Measurements from ENCODE around the gene FOXK2. TPM values are rescaled to one million over a fixed set of nuclear protein-coding genes. Genes with fewer than 3 reads are reported as not detected.

Gene FOXK2
- total and polyA plus RNA-seq, 2 of the 8 experiments (the other 6 are each of a cell fraction or from before 2014, with no cell fraction given), result 34.7 to 64.9 TPM

GRCh38 chr17:82639628-82640027, 120.1 kb downstream of the FOXK2 start:
- FAIRE-seq, result no peak
- no peak for TF ChIP-seq RBBP5 (IDR thresholded peaks at IDR 0.05; ENCODE audit: borderline replicate concordance, low read depth, low read length)
- no peak for TF ChIP-seq YY1 (IDR thresholded peaks at IDR 0.05; ENCODE audit: low read depth, low read length)
- TF ChIP-seq CREB1 (IDR thresholded peaks at IDR 0.05), result no peak
- no peak for TF ChIP-seq POU5F1 (IDR thresholded peaks at IDR 0.05; ENCODE audit: low read depth, low read length)
- no peak for TF ChIP-seq RAD21 (IDR thresholded peaks at IDR 0.05 in 1 of 2, conservative IDR thresholded peaks at IDR 0.05 in 1 of 2; ENCODE audit: low read depth in 2 of 2, low read length in 2 of 2)
- TF ChIP-seq E2F6 (IDR thresholded peaks at IDR 0.05), result no peak

More at GRCh38 chr17:82639628-82640027, 120.1 kb downstream of the FOXK2 start:
- H2BK5ac ChIP-seq (ENCODE audit: low read depth, low read length), result peak overlapping the region; percentile 60; the same call in 1 of the 2 replicates
- DNase-seq (ENCODE audit: low read depth in 1 of 2, low spot score in 2 of 2), result no peak
- H3K27ac ChIP-seq (ENCODE audit: low read depth, low read length), result no peak overlapping the region
- H3K79me1 ChIP-seq (ENCODE audit: low read depth, low read length), result peaks cover 5% of the 10 kb centered on the region
- H2AFZ ChIP-seq (ENCODE audit: low read length), result no peak overlapping the region
- no peak overlapping the region for H3K4me3 ChIP-seq (ENCODE audit: extremely low read depth in 1 of 4, insufficient read depth in 2 of 4, low read depth in 3 of 4, low read length in 4 of 4)
- H3K79me2 ChIP-seq (ENCODE audit: control insufficient read depth in 1 of 2, insufficient read depth in 2 of 2, low read length in 2 of 2), result peaks cover 18 to 84% of the 10 kb centered on the region in 2 experiments
- H2AK5ac ChIP-seq (ENCODE audit: low read depth, low read length), result no peak overlapping the region
- 90% methylated on average over 11 of the region's 14 CpGs; no CpG with 5 or more reads in 1 of the 2 experiments for WGBS, 2 experiments (ENCODE audit: extremely low coverage in 1 of 2, insufficient coverage in 1 of 2, insufficient read length in 1 of 2, insufficient replicate concordance in 2 of 2, low coverage in 1 of 2, low lambda C conversion rate in 2 of 2, missing lambda C conversion rate in 1 of 2)
- no peak overlapping the region for H2BK12ac ChIP-seq (ENCODE audit: low read depth, low read length)
- H3K27me3 ChIP-seq (replicated peaks in 1 of 4; ENCODE audit: control insufficient read depth in 3 of 4, extremely low read depth in 1 of 4, insufficient read depth in 3 of 4, low read length in 3 of 4), result no peaks in the 10 kb centered on the region
- no peak overlapping the region for H3K18ac ChIP-seq (ENCODE audit: extremely low read depth, low read length)
- no peak overlapping the region for H2BK15ac ChIP-seq (ENCODE audit: low read length)
- ChIA-PET CTCF (ENCODE audit: partially characterized antibody) (interaction anchor here (1.1 to 1.2 kb wide), 2 partner anchors 25 to 28 kb away, joined by 3 to 6 read pairs; no protein-coding TSS in a partner anchor), POLR2A (ENCODE audit: partially characterized antibody) (interaction anchor here (1.2 kb wide), 1 partner anchor 24 kb away, joined by 3 read pairs; no protein-coding TSS in a partner anchor)
- no peak overlapping the region; the same call in none of the 2 replicates for H4K8ac ChIP-seq (ENCODE audit: extremely low read depth, insufficient read depth, low read length)
- no peak overlapping the region for H3K23ac ChIP-seq (ENCODE audit: insufficient read length)
- H3K36me3 ChIP-seq (ENCODE audit: control insufficient read depth in 2 of 4, insufficient read depth in 4 of 4, low read length in 3 of 4), result peaks cover 15 to 42% (median 21%) of the 10 kb centered on the region in 4 experiments; a peak in 7 of 8 replicates
- H4K20me1 ChIP-seq (replicated peaks in 1 of 2; ENCODE audit: control insufficient read depth in 1 of 2, insufficient read depth in 2 of 2, low read length in 2 of 2), result peaks cover 19 to 24% of the 10 kb centered on the region in 2 experiments
- no peak overlapping the region for H3K9ac ChIP-seq (replicated peaks in 1 of 4; ENCODE audit: extremely low read depth in 1 of 4, low read depth in 3 of 4, low read length in 3 of 4)
- no peak overlapping the region for H3K4me2 ChIP-seq (ENCODE audit: insufficient read depth in 1 of 2, low read depth in 2 of 2, low read length in 2 of 2)
- H4K91ac ChIP-seq (replicated peaks; ENCODE audit: insufficient read length, low read length), result no peak overlapping the region
- no peaks in the 10 kb centered on the region for H3K9me3 ChIP-seq (ENCODE audit: insufficient read depth in 2 of 2, low read depth in 1 of 2, low read length in 1 of 2)
- no peak overlapping the region for H3K56ac ChIP-seq (replicated peaks; ENCODE audit: insufficient read length, low read depth, low read length)
- no peak overlapping the region for H3K14ac ChIP-seq (ENCODE audit: insufficient read length)
- no peak overlapping the region for H2BK20ac ChIP-seq (ENCODE audit: low read length)
- no peak overlapping the region for H2BK120ac ChIP-seq (replicated peaks; ENCODE audit: low read depth, low read length)
- no peak overlapping the region for H3K4ac ChIP-seq (replicated peaks; ENCODE audit: insufficient read length, low read depth, low read length)
- no peak overlapping the region for H4K5ac ChIP-seq (ENCODE audit: insufficient read length, low read depth, low read length)
- no peaks in the 10 kb centered on the region for H3K23me2 ChIP-seq (ENCODE audit: low read depth, low read length)
- H3K4me1 ChIP-seq (replicated peaks in 1 of 4; ENCODE audit: control insufficient read depth in 3 of 4, insufficient read depth in 4 of 4, low read length in 3 of 4), result peaks cover 0 to 5% (median under 1%) of the 10 kb centered on the region in 4 experiments; a peak in 1 of 7 replicates
